Measurements from ENCODE around the gene SLC7A14.

SLC7A14 gene

GRCh38 chr3:170631755-170632488, 46.0 kb upstream of the SLC7A14 start:
- no peak overlapping the region for H3K23ac ChIP-seq (ENCODE audit: low read length)
- no peak overlapping the region for H3K9ac ChIP-seq (ENCODE audit: low read length)
- no peak overlapping the region for H4K5ac ChIP-seq (ENCODE audit: low read length)
- H2BK15ac ChIP-seq (replicated peaks; ENCODE audit: low read depth), result no peak overlapping the region
- H3K4ac ChIP-seq (ENCODE audit: low read depth, low read length), result no peak overlapping the region
- no peaks in the 10 kb centered on the region for H3K27me3 ChIP-seq (ENCODE audit: insufficient read depth, low read length, poor library complexity)
- H3K27ac ChIP-seq (ENCODE audit: low read depth, low read length), result no peak overlapping the region
- no peak overlapping the region for H3K56ac ChIP-seq (ENCODE audit: low read length)
- no peaks in the 10 kb centered on the region for H3K79me2 ChIP-seq (ENCODE audit: control insufficient read depth, insufficient read depth, low read length)
- no CpG with 5 or more reads among the region's 7 CpGs for WGBS (ENCODE audit: extremely low coverage, insufficient coverage, low lambda C conversion rate)
- no peak overlapping the region for H3K4me2 ChIP-seq (ENCODE audit: low read length)
- H2BK120ac ChIP-seq (ENCODE audit: low read depth, low read length), result no peak overlapping the region
- no peak overlapping the region for H2AK5ac ChIP-seq (ENCODE audit: low read length)
- no peak overlapping the region for H4K8ac ChIP-seq (ENCODE audit: low read depth, low read length)
- H3K4me1 ChIP-seq (ENCODE audit: control insufficient read depth, low read depth, low read length), result no peaks in the 10 kb centered on the region
- H3K4me3 ChIP-seq (ENCODE audit: low read length), result no peak overlapping the region
- no peak for DNase-seq
- no peaks in the 10 kb centered on the region for H3K79me1 ChIP-seq (ENCODE audit: low read length)
- no peaks in the 10 kb centered on the region for H3K36me3 ChIP-seq (ENCODE audit: control insufficient read depth, insufficient read depth, low read length)
- no peak overlapping the region for H3K18ac ChIP-seq (ENCODE audit: low read length)
- H2BK5ac ChIP-seq (ENCODE audit: low read length), result no peak overlapping the region

GRCh38 chr3:170623524-170623923, 37.6 kb upstream of the SLC7A14 start:
- Histone ChIP-seq H4K8ac (ENCODE audit: low read depth, low read length) (no peak overlapping the region), H2BK120ac (ENCODE audit: low read depth, low read length) (no peak overlapping the region), H3K79me1 (ENCODE audit: low read length) (no peaks in the 10 kb centered on the region), H2BK15ac (replicated peaks; ENCODE audit: low read depth) (no peak overlapping the region), H3K4ac (ENCODE audit: low read depth, low read length) (no peak overlapping the region), H3K4me2 (ENCODE audit: low read length) (no peak overlapping the region), H3K4me3 (ENCODE audit: low read length) (no peak overlapping the region), H3K36me3 (ENCODE audit: control insufficient read depth, insufficient read depth, low read length) (no peaks in the 10 kb centered on the region), H3K4me1 (ENCODE audit: control insufficient read depth, low read depth, low read length) (peaks cover 2% of the 10 kb centered on the region), H4K5ac (ENCODE audit: low read length) (no peak overlapping the region), H3K79me2 (ENCODE audit: control insufficient read depth, insufficient read depth, low read length) (no peaks in the 10 kb centered on the region), H3K18ac (ENCODE audit: low read length) (no peak overlapping the region), H2BK5ac (ENCODE audit: low read length) (no peak overlapping the region), H3K27ac (ENCODE audit: low read depth, low read length) (no peak overlapping the region), H3K56ac (ENCODE audit: low read length) (no peak overlapping the region), H3K27me3 (ENCODE audit: insufficient read depth, low read length, poor library complexity) (no peaks in the 10 kb centered on the region), H3K23ac (ENCODE audit: low read length) (no peak overlapping the region), H3K9ac (ENCODE audit: low read length) (no peak overlapping the region), H2AK5ac (ENCODE audit: low read length) (no peak overlapping the region)
- no CpG with 5 or more reads among the region's 1 CpG for WGBS (ENCODE audit: extremely low coverage, insufficient coverage, low lambda C conversion rate)
- no peak for DNase-seq

GRCh38 chr3:170622369-170623159, 36.7 kb upstream of the SLC7A14 start:
- Histone ChIP-seq H3K4me3 (ENCODE audit: low read length) (no peak overlapping the region), H3K79me2 (ENCODE audit: control insufficient read depth, insufficient read depth, low read length) (no peaks in the 10 kb centered on the region), H3K4me2 (ENCODE audit: low read length) (no peak overlapping the region), H3K79me1 (ENCODE audit: low read length) (no peaks in the 10 kb centered on the region), H3K27ac (ENCODE audit: low read depth, low read length) (no peak overlapping the region), H2AK5ac (ENCODE audit: low read length) (no peak overlapping the region), H3K4ac (ENCODE audit: low read depth, low read length) (no peak overlapping the region), H3K56ac (ENCODE audit: low read length) (peak overlapping the region; percentile 6), H3K18ac (ENCODE audit: low read length) (no peak overlapping the region), H3K4me1 (ENCODE audit: control insufficient read depth, low read depth, low read length) (peaks cover 2% of the 10 kb centered on the region), H3K9ac (ENCODE audit: low read length) (no peak overlapping the region), H2BK120ac (ENCODE audit: low read depth, low read length) (no peak overlapping the region), H4K8ac (ENCODE audit: low read depth, low read length) (no peak overlapping the region), H4K5ac (ENCODE audit: low read length) (no peak overlapping the region), H2BK15ac (replicated peaks; ENCODE audit: low read depth) (no peak overlapping the region), H3K36me3 (ENCODE audit: control insufficient read depth, insufficient read depth, low read length) (no peaks in the 10 kb centered on the region), H3K27me3 (ENCODE audit: insufficient read depth, low read length, poor library complexity) (no peaks in the 10 kb centered on the region), H2BK5ac (ENCODE audit: low read length) (no peak overlapping the region), H3K23ac (ENCODE audit: low read length) (no peak overlapping the region)
- peak; percentile 50 for DNase-seq
- WGBS (ENCODE audit: extremely low coverage, insufficient coverage, low lambda C conversion rate), result no CpG with 5 or more reads among the region's 5 CpGs

- H3K56ac ChIP-seq (ENCODE audit: low read length), result no peak overlapping the region
- H2BK15ac ChIP-seq (replicated peaks; ENCODE audit: low read depth), result no peak overlapping the region
- H3K4me2 ChIP-seq (ENCODE audit: low read length), result no peak overlapping the region
- no peaks in the 10 kb centered on the region for H3K79me1 ChIP-seq (ENCODE audit: low read length)
- H3K27me3 ChIP-seq (ENCODE audit: insufficient read depth, low read length, poor library complexity), result no peaks in the 10 kb centered on the region
- no peak overlapping the region for H2BK5ac ChIP-seq (ENCODE audit: low read length)
- no peak overlapping the region for H2BK120ac ChIP-seq (ENCODE audit: low read depth, low read length)
- H3K18ac ChIP-seq (ENCODE audit: low read length), result no peak overlapping the region
- no peak overlapping the region for H3K4ac ChIP-seq (ENCODE audit: low read depth, low read length)
- H4K8ac ChIP-seq (ENCODE audit: low read depth, low read length), result no peak overlapping the region
- H3K23ac ChIP-seq (ENCODE audit: low read length), result no peak overlapping the region
- no peak overlapping the region for H2AK5ac ChIP-seq (ENCODE audit: low read length)
- no peak for DNase-seq
- peaks cover 2% of the 10 kb centered on the region for H3K4me1 ChIP-seq (ENCODE audit: control insufficient read depth, low read depth, low read length)
- H3K36me3 ChIP-seq (ENCODE audit: control insufficient read depth, insufficient read depth, low read length), result no peaks in the 10 kb centered on the region
- H3K4me3 ChIP-seq (ENCODE audit: low read length), result no peak overlapping the region
- no peaks in the 10 kb centered on the region for H3K79me2 ChIP-seq (ENCODE audit: control insufficient read depth, insufficient read depth, low read length)
- WGBS (ENCODE audit: extremely low coverage, insufficient coverage, low lambda C conversion rate), result no CpG with 5 or more reads among the region's 5 CpGs
- no peak overlapping the region for H4K5ac ChIP-seq (ENCODE audit: low read length)
- no peak overlapping the region for H3K9ac ChIP-seq (ENCODE audit: low read length)
- H3K27ac ChIP-seq (ENCODE audit: low read depth, low read length), result no peak overlapping the region
Observed at GRCh38 chr3:170621256-170621655, 35.4 kb upstream of the SLC7A14 start.

DNA sequence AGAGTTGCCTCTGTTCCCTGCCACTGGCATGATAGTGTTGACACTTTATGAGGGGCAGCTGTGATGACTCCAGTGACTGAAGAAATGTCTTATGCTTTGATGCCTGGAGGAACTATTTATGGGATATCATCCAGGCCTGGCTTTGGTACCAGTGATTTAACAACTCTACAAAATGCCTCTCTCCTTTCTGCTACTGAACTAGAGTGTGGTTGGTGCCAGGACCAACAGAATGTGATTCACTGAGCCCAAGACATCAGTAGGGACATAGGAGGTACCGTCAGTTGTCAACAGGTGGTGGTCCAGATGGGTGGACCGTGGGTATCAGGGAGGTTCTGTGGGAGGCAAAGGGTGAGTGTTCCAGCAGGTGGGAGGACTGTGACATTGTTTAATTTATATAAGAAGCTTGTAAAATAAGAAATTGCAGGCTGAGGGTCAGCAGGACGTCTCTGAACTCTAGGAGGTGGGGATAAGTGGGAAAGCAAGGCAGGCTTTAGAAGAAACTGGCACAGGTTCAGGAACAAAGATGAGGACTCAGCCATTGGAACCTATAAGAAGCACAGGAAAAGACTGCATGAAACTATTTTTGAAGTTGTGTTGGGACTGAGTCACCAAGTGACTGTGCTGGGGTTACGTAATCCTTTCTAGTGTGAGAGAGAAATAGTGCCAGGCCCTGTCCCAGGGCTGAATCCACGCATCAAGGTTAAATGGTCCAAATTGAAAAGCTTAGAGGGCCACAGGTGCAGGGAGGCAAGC, 28.5 kb upstream of the SLC7A14 start:
- no CpG with 5 or more reads among the region's 5 CpGs for WGBS (ENCODE audit: extremely low coverage, insufficient coverage, low lambda C conversion rate)
- DNase-seq, result peak; percentile 26

More for the DNA sequence above, 28.5 kb upstream of the SLC7A14 start:
- no peak overlapping the region for H3K4me2 ChIP-seq (ENCODE audit: low read length)
- no peak overlapping the region for H3K18ac ChIP-seq (ENCODE audit: low read length)
- H3K56ac ChIP-seq (ENCODE audit: low read length), result no peak overlapping the region
- H3K79me2 ChIP-seq (ENCODE audit: control insufficient read depth, insufficient read depth, low read length), result no peaks in the 10 kb centered on the region
- no peak overlapping the region for H3K27ac ChIP-seq (ENCODE audit: low read depth, low read length)
- no peak overlapping the region for H3K4me3 ChIP-seq (ENCODE audit: low read length)
- H3K4me1 ChIP-seq (ENCODE audit: control insufficient read depth, low read depth, low read length), result no peaks in the 10 kb centered on the region
- no peaks in the 10 kb centered on the region for H3K27me3 ChIP-seq (ENCODE audit: insufficient read depth, low read length, poor library complexity)
- H3K23ac ChIP-seq (ENCODE audit: low read length), result no peak overlapping the region
- no peak overlapping the region for H4K8ac ChIP-seq (ENCODE audit: low read depth, low read length)
- H2BK15ac ChIP-seq (replicated peaks; ENCODE audit: low read depth), result no peak overlapping the region
- no peak overlapping the region for H2BK5ac ChIP-seq (ENCODE audit: low read length)
- H3K79me1 ChIP-seq (ENCODE audit: low read length), result no peaks in the 10 kb centered on the region
- no peak overlapping the region for H2AK5ac ChIP-seq (ENCODE audit: low read length)
- no peak overlapping the region for H2BK120ac ChIP-seq (ENCODE audit: low read depth, low read length)
- H3K36me3 ChIP-seq (ENCODE audit: control insufficient read depth, insufficient read depth, low read length), result no peaks in the 10 kb centered on the region
- no peak overlapping the region for H3K4ac ChIP-seq (ENCODE audit: low read depth, low read length)
- H3K9ac ChIP-seq (ENCODE audit: low read length), result no peak overlapping the region
- H4K5ac ChIP-seq (ENCODE audit: low read length), result no peak overlapping the region
